ACC112 (cell line): Measurements from ENCODE around the gene TIGD1.

ENCODE experiments used
- H2AFZ ChIP-seq: fragments of 200-600 bp; sonication (generic); one replicate; pipeline ENCODE4 v1.6.0; 2017; ENCODE audit warnings: antibody characterized with exemption, low read length; ENCODE audit not compliant: unreplicated experiment
- H3K27ac ChIP-seq: fragments of 200-600 bp; sonication (generic); 2 replicates; pipeline ENCODE4 v1.5.1; 2014; ENCODE audit warnings: low read depth, mild to moderate bottlenecking, antibody characterized with exemption, low read length, moderate library complexity
- H3K27me3 ChIP-seq: fragments of 200-600 bp; sonication (generic); 2 replicates; pipeline ENCODE4 v1.6.1; 2014; ENCODE audit warnings: mild to moderate bottlenecking, antibody characterized with exemption, low read length, moderate library complexity, mixed read lengths; ENCODE audit not compliant: insufficient read depth
- H3K36me3 ChIP-seq: fragments of 200-600 bp; sonication (generic); 2 replicates; pipeline ENCODE4 v1.6.1; 2016; ENCODE audit warnings: mild to moderate bottlenecking, antibody characterized with exemption, low read length, moderate library complexity, mixed read lengths; ENCODE audit not compliant: insufficient read depth
- H3K4me1 ChIP-seq: fragments of 200-600 bp; sonication (generic); one replicate; pipeline ENCODE4 v1.6.1; 2016; ENCODE audit warnings: low read length, mixed read lengths; ENCODE audit not compliant: insufficient read depth, unreplicated experiment, control insufficient read depth
- H3K4me3 ChIP-seq: fragments of 200-600 bp; sonication (generic); 2 replicates; pipeline ENCODE4 v1.5.1; 2014; ENCODE audit warnings: mild to moderate bottlenecking, low read depth, low read length
- H3K79me2 ChIP-seq: fragments of 200-600 bp; sonication (generic); one replicate; pipeline ENCODE4 v1.6.0; 2016; ENCODE audit warnings: low read length; ENCODE audit not compliant: control insufficient read depth, unreplicated experiment, insufficient read depth

TIGD1 gene

DNA sequence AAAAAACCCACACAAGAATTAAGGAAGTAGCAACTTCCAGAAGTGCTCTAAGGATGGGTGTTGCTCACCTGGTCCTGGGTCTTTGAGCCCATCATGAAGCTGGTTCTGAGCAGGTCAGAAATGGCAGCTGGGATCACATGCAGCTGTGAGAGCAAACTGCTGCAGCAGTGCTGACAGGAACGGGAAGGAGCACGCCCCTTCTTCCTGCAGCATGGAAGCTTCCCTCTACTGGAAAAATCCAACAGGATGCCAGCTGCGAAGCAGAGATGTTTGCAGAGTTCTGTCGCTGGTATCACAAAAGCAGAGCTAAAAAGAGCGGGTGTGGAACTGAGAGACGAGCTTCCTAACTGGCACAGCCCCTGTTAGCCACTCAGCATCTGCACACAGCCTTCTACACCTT lies 33.9 kb upstream of the TIGD1 start:
- Histone ChIP-seq H3K79me2 (no peaks in the 10 kb centered on the region), H2AFZ (no peak overlapping the region), H3K4me1 (peaks cover 8% of the 10 kb centered on the region), H3K27me3 (no peaks in the 10 kb centered on the region), H3K27ac (no peak overlapping the region), H3K4me3 (no peak overlapping the region), H3K36me3 (no peaks in the 10 kb centered on the region)

DNA sequence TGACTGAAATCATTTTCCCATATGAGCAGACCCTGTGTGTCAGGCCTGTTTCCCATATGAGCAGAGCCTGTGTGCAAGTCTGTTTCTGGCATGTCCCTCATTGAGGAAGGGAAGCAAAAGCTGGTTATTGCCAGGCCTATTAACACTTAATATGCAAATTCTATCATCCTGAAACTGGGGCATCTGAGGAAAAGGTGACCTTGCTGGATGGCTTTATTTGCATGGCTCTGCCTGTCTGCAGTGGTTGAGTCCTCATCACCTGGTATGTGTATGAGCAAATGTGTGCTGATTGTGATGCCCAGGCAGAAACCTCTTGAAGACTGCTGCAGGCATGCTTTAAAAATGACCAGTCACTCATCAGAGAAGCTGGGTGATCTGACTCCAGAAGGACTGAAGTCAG lies 31.4 kb upstream of the TIGD1 start:
- no peak overlapping the region for H2AFZ ChIP-seq
- no peaks in the 10 kb centered on the region for H3K36me3 ChIP-seq
- H3K27ac ChIP-seq, result no peak overlapping the region
- H3K27me3 ChIP-seq, result no peaks in the 10 kb centered on the region
- H3K4me1 ChIP-seq, result no peaks in the 10 kb centered on the region
- H3K4me3 ChIP-seq, result no peak overlapping the region
- no peaks in the 10 kb centered on the region for H3K79me2 ChIP-seq

DNA sequence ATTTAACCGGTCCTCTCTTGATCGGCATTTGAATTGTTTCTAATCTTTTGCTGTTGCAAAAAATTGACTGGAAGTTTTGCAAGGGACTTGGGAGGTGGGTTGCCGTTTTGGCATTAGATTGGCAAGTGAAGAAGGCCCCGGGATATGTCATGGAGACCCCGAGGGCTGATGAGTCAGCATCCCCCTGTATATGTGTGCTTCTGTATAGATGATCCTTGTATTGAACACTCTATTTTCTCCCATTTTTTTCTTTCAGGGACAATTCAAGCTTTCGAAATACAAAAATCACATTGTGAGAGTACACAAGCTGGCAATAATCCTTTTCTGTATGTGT lies 30.3 kb upstream of the TIGD1 start:
- Histone ChIP-seq H3K27ac (no peak overlapping the region), H3K27me3 (no peaks in the 10 kb centered on the region), H3K4me3 (no peak overlapping the region), H3K36me3 (no peaks in the 10 kb centered on the region), H3K79me2 (no peaks in the 10 kb centered on the region), H2AFZ (no peak overlapping the region), H3K4me1 (no peaks in the 10 kb centered on the region)

DNA sequence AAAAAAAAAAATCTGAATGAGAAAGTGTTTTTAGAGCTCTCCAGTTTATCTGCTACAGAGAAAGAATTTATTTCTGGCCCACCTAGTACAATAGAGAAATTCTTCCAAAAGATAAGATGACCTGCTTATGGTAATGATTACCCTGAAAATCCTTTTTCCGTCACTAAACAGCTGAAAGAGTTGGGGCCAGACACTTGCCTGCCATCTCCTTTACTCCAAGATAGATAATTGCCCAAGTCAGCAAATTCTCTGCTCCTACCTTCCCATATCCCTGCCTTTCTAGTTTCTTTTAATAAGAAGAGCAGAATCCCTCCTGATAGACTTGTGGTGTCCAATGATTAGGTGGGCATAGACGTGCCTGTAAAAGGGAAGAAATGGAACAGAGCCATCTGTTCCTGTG lies 28.3 kb upstream of the TIGD1 start:
- H3K36me3 ChIP-seq, result no peaks in the 10 kb centered on the region

DNA sequence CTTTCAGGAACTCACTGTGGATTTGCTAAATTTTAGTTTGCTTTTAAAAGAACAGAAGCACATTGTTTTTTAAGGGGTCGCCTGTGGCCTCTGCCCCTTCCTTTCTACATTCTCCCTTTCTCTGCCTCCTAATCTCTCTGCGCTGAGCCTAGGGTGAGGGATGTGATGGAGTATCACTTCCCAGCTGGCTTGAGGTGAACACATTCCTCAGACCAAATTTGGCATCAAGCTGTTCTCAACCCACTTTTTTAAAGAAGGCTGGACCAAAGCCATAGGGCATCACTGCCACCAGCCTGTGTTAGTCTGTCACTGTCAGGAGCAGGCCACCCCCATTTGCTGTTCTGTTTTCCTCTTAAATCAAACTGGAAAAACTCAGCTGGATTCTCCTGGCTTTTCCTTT lies 27.5 kb upstream of the TIGD1 start:
- no peaks in the 10 kb centered on the region for H3K27me3 ChIP-seq
- H3K4me1 ChIP-seq, result no peaks in the 10 kb centered on the region
- H3K4me3 ChIP-seq, result no peak overlapping the region
- peaks cover 3% of the 10 kb centered on the region; the same call in 1 of the 2 replicates for H3K36me3 ChIP-seq
- H3K79me2 ChIP-seq, result no peaks in the 10 kb centered on the region
- H2AFZ ChIP-seq, result no peak overlapping the region
- H3K27ac ChIP-seq, result no peak overlapping the region

More for the DNA sequence above, 28.3 kb upstream of the TIGD1 start:
- no peaks in the 10 kb centered on the region for H3K27me3 ChIP-seq
- no peak overlapping the region for H2AFZ ChIP-seq
- no peak overlapping the region for H3K27ac ChIP-seq
- H3K4me3 ChIP-seq, result no peak overlapping the region
- no peaks in the 10 kb centered on the region for H3K79me2 ChIP-seq
- no peaks in the 10 kb centered on the region for H3K4me1 ChIP-seq

DNA sequence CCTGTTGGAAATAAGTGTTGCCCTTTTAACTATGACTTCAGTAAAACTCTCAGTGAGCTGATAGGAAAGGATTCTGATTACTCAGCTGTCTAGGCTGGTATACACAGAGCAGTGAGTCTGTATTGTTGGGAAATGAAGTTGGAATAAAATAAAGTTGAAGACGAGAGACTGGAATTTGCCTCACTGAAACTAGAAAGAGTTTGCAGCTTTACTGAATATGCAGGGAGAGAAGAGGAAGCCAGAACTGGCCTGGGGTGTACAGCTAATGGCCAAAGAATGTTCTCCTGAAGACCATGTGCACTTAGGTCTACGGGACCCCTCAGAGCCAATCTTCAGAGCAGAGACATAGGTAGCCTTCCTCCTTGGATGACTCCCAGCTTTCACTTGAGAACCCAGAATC lies 26.6 kb upstream of the TIGD1 start:
- Histone ChIP-seq H3K4me1 (no peaks in the 10 kb centered on the region), H3K36me3 (peaks cover 6% of the 10 kb centered on the region; the same call in 1 of the 2 replicates), H3K79me2 (no peaks in the 10 kb centered on the region), H3K4me3 (no peak overlapping the region), H3K27me3 (no peaks in the 10 kb centered on the region), H2AFZ (no peak overlapping the region), H3K27ac (no peak overlapping the region)

DNA sequence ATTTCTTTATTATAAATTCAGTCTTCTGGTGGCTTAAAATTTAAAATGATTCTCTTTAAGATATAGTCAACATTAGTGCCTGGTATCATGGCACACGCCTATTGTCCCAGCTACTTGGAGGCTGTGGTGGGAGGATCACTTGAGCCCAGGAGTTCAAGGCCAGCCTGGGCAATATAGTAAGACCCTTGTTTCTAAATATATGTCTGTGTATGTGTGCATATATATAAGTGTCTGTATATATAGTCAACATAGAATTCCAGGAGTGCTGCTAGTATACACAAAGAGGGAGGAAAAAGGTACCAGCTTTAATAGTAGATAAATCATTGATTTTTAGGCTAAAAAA lies 25.0 kb upstream of the TIGD1 start:
- Histone ChIP-seq H3K27ac (no peak overlapping the region), H3K4me3 (no peak overlapping the region), H3K79me2 (no peaks in the 10 kb centered on the region), H3K4me1 (no peaks in the 10 kb centered on the region), H3K27me3 (no peaks in the 10 kb centered on the region), H3K36me3 (peaks cover 6% of the 10 kb centered on the region; the same call in 1 of the 2 replicates), H2AFZ (no peak overlapping the region)

DNA sequence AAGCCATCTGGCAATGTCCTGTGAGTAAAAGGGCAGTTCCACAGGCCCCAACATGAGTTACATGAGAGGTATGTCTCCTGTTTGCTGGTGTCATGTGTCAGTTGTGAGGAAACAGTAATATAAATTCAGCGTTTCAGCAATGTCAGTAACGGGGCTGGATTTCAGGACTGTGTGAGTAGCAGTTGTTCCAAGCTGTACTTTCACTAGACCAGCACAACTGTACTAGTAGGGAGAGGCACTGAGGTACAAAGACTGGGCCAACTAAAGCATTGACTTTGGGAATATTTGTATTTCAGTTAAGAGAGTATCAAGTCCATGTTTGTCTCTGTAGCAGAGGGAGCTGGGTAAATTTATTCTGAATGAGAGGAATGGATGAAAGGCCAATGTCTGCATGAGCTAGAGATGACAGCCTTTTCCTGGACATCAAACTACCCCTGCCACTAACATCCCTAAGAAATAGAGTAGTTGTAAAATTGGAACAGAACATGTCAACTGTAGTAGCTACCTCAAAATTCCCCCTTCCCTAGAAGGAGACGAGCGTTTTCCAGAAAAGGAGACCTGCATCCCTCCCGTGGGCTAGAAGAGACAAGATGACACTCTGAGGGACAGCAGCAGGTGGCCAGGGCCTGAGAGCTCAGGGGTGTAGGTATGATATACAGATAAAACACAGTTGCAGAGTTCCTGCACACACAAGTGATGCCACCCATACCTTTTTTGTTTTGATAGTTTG lies 24.5 kb upstream of the TIGD1 start:
- Histone ChIP-seq H2AFZ (no peak overlapping the region), H3K27ac (no peak overlapping the region), H3K36me3 (peaks cover 12% of the 10 kb centered on the region), H3K79me2 (no peaks in the 10 kb centered on the region), H3K27me3 (no peaks in the 10 kb centered on the region), H3K4me1 (no peaks in the 10 kb centered on the region), H3K4me3 (no peak overlapping the region)

DNA sequence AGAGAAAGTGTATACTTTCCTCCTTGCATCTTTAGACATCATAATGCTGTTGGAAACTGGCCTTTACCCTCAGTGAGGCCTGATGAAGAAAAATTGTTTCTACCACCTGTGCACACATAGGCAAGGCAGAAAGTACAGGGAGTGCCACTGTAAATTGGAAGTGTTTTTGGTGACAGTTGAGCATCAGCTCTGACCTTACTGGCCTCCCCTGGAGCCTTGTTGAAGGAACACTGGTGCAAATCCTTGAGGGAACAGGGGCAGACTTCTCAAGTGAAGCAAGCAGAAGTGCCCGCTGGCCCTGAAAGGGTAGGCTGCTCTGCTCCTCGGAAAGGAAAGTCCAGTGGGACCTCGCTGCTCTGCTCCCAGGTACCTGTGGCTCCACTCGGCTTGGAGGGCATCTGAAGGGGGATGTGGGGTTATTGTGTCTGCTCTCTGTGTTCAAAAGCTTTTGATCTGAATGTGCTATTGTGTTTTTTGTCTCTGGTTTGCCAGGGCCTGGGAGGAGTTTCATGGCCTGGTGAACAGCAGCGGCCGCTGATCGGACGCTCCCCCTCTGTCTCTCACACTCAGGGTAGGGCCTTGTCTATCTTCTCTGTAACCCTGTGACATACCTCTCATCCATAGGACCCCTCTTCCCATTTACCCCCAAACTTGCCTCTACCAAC lies 23.5 kb upstream of the TIGD1 start:
- peaks cover 21% of the 10 kb centered on the region for H3K36me3 ChIP-seq
- no peaks in the 10 kb centered on the region for H3K4me1 ChIP-seq
- no peak overlapping the region for H3K27ac ChIP-seq
- no peak overlapping the region for H2AFZ ChIP-seq
- H3K27me3 ChIP-seq, result no peaks in the 10 kb centered on the region
- no peaks in the 10 kb centered on the region for H3K79me2 ChIP-seq
- H3K4me3 ChIP-seq, result no peak overlapping the region

DNA sequence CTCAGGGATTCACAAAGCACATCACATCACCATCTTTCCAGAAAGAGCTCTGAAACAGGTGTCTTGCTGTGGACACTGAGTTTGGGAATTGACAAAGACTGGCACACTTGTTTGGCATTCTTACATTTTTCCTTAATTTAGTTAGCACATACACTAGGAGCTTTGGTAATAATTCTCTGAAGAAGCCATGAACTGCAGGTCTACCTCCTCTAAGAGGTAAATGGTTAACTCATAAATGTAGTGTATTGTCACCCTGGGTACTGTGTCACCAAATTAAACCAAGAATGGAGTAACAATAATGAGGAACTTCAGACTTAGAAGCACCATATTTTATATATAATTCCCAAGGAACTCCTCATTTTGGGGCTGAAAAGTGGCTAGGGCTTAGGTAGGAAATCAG lies 22.7 kb upstream of the TIGD1 start:
- H3K4me1 ChIP-seq, result peaks cover 8% of the 10 kb centered on the region
- H3K27me3 ChIP-seq, result no peaks in the 10 kb centered on the region
- H2AFZ ChIP-seq, result no peak overlapping the region
- no peak overlapping the region for H3K27ac ChIP-seq
- H3K79me2 ChIP-seq, result no peaks in the 10 kb centered on the region
- peaks cover 23% of the 10 kb centered on the region for H3K36me3 ChIP-seq
- no peak overlapping the region for H3K4me3 ChIP-seq

DNA sequence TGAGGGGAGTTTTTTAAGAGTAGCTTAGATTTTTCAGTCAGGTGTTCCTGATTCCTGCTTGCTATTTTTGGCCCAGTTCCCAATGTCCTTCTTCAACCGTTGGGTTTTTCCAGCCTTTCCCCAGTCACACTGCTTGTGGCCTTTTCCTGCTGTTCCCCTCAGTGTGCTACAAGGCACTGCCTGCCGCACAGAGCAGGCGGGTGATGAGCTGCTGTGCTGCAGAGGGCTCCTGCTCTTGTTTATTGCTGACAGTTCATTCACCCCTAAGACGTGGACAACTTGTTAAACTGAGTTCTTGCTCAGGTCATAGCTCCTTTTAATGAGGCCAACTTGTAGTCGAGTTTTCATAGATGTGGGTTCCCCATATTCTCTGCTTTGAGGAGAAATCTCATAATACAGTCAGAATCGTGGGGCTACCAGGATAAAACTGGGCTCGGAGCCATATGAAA lies 20.7 kb upstream of the TIGD1 start:
- Histone ChIP-seq H3K27ac (no peak overlapping the region), H3K79me2 (no peaks in the 10 kb centered on the region), H3K4me3 (no peak overlapping the region), H3K27me3 (no peaks in the 10 kb centered on the region), H3K4me1 (peaks cover 19% of the 10 kb centered on the region), H3K36me3 (peaks cover 23% of the 10 kb centered on the region), H2AFZ (no peak overlapping the region)
